IPS DF 6.9 (cell line): ENCODE results near the gene FAM114A2.

Experiments
- DNase-seq: peaks from one replicate; pipeline ENCODE4 v3.0.0-alpha.2; 2013; ENCODE audit warnings: low read depth, low spot score
- H3K27ac ChIP-seq: one replicate; pipeline ENCODE4 v1.5.1; 2013; ENCODE audit warnings: low read length, control low read depth
- H3K27me3 ChIP-seq: 2 replicates; pipeline ENCODE4 v1.6.1; 2013; ENCODE audit warnings: mild to moderate bottlenecking, low read length; ENCODE audit not compliant: control insufficient read depth, insufficient read depth
- H3K36me3 ChIP-seq: 2 replicates; pipeline ENCODE4 v1.6.1; 2013; ENCODE audit warnings: low read length; ENCODE audit not compliant: control insufficient read depth, insufficient read depth
- H3K4me1 ChIP-seq: 2 replicates; pipeline ENCODE4 v1.6.1; 2013; ENCODE audit warnings: low read length; ENCODE audit not compliant: control insufficient read depth, insufficient read depth
- H3K4me3 ChIP-seq: 2 replicates; pipeline ENCODE4 v1.5.1; 2013; ENCODE audit warnings: mild to moderate bottlenecking, low read length
- H3K9me3 ChIP-seq: 2 replicates; pipeline ENCODE4 v1.6.1; 2013; ENCODE audit warnings: low read length, inconsistent platforms; ENCODE audit not compliant: control insufficient read depth, insufficient read depth
- WGBS: extraction: QIAGEN DNeasy Blood & Tissue Kit; methylation state at CpG from one replicate; pipeline ENCODE4 v1.1.7; 2013; ENCODE audit warnings: mixed read lengths, missing lambda C conversion rate; ENCODE audit not compliant: insufficient read length, insufficient coverage; 5-methylcytosine and 5-hydroxymethylcytosine counted together

The FAM114A2 gene

GRCh38 chr5:154049636-154050035, 10.9 kb upstream of the FAM114A2 start:
- Histone ChIP-seq H3K27me3 (no peaks in the 10 kb centered on the region), H3K4me1 (no peaks in the 10 kb centered on the region), H3K27ac (no peak overlapping the region), H3K9me3 (no peaks in the 10 kb centered on the region), H3K4me3 (no peak overlapping the region), H3K36me3 (no peaks in the 10 kb centered on the region)
- no CpG with 5 or more reads among the region's 5 CpGs for WGBS
- DNase-seq, result no peak

- DNase-seq, result no peak
- no peaks in the 10 kb centered on the region for H3K4me1 ChIP-seq
- no CpG with 5 or more reads among the region's 3 CpGs for WGBS
- H3K27ac ChIP-seq, result no peak overlapping the region
- H3K9me3 ChIP-seq, result no peaks in the 10 kb centered on the region
- no peaks in the 10 kb centered on the region for H3K27me3 ChIP-seq
- no peaks in the 10 kb centered on the region for H3K36me3 ChIP-seq
- H3K4me3 ChIP-seq, result no peak overlapping the region
Measured at GRCh38 chr5:154047324-154047723, 8.6 kb upstream of the FAM114A2 start.

DNA sequence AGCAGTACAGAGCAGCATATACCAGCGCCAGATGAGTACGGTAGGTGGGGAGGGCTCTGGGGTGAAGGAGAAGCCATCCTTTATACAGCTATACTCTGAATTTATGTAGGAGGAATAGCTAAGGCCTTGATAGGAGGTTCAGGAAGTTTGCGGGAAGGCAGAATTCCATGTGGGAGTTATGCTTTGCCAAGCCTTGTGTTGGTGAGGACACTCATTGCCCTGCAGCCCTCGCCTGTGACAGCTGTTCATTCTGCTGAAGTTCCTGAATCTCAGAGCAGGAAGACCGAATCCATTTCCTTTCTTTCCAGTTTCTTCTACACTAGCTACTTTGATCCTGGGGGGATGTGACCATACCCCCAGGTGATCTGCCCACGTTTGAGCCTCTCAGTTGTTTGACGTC, 7.8 kb upstream of the FAM114A2 start:
- Histone ChIP-seq H3K36me3 (no peaks in the 10 kb centered on the region), H3K9me3 (no peaks in the 10 kb centered on the region), H3K4me3 (no peak overlapping the region), H3K27me3 (no peaks in the 10 kb centered on the region), H3K4me1 (no peaks in the 10 kb centered on the region), H3K27ac (no peak overlapping the region)
- WGBS, result no CpG with 5 or more reads among the region's 7 CpGs
- no peak for DNase-seq

- no peak overlapping the region for H3K27ac ChIP-seq
- H3K9me3 ChIP-seq, result no peaks in the 10 kb centered on the region
- H3K36me3 ChIP-seq, result no peaks in the 10 kb centered on the region
- no peaks in the 10 kb centered on the region for H3K4me1 ChIP-seq
- no peak overlapping the region for H3K4me3 ChIP-seq
- no peaks in the 10 kb centered on the region for H3K27me3 ChIP-seq
- no CpG with 5 or more reads among the region's 2 CpGs for WGBS
- DNase-seq, result no peak
Measured at GRCh38 chr5:154044581-154044980, 5.9 kb upstream of the FAM114A2 start.

DNA sequence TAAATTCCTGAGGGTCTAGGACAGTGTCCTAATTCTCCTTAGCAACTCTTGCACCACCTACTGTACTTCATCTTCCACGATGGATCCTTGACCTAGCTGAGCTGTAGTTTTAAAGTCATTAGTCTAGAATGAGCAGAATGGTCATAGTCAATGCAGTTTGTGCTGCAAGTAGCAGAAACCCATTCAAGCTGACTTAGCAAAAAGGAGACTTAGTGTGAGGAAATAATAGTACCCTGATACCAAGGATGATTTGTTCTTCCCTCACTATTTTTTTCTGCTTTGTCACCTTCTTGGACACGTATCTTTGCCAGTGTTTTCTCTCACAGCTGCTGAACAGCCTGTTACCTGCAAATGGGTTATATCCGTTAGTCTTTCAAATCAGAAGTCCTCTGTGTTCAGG, 5.4 kb upstream of the FAM114A2 start:
- Histone ChIP-seq H3K4me1 (no peaks in the 10 kb centered on the region; the same call in 1 of the 2 replicates), H3K27me3 (no peaks in the 10 kb centered on the region), H3K36me3 (no peaks in the 10 kb centered on the region), H3K4me3 (no peak overlapping the region), H3K9me3 (no peaks in the 10 kb centered on the region), H3K27ac (no peak overlapping the region)
- DNase-seq, result no peak
- WGBS, result no CpG with 5 or more reads among the region's 3 CpGs

DNA sequence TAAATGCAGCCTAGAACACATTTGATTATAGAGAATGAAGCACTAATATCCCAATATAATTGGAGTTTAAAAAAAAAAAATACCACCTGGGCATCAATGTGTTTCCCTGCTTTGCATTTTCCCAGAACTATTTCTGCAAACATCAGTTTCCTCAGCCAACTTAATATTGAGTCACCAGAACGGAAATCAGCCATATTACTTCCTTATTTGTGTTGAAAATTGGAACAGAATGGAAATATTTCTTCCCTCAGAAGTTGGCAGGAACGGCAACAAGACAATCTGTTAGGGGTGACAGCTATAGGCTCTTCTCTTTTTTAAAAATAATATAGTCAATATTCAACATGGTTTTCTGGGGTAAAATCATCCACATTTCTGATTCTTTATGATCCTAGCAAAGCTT, 4.1 kb upstream of the FAM114A2 start:
- WGBS, result no CpG with 5 or more reads among the region's 2 CpGs
- no peak overlapping the region for H3K27ac ChIP-seq
- no peaks in the 10 kb centered on the region for H3K36me3 ChIP-seq
- no peaks in the 10 kb centered on the region; the same call in 1 of the 2 replicates for H3K4me1 ChIP-seq
- no peaks in the 10 kb centered on the region for H3K27me3 ChIP-seq
- no peak for DNase-seq
- no peaks in the 10 kb centered on the region for H3K9me3 ChIP-seq
- H3K4me3 ChIP-seq, result no peak overlapping the region

- Histone ChIP-seq H3K4me3 (peak overlapping the region; percentile 99; the same call in 1 of the 2 replicates), H3K36me3 (no peaks in the 10 kb centered on the region), H3K4me1 (no peaks in the 10 kb centered on the region; the same call in 1 of the 2 replicates), H3K27ac (no peak overlapping the region), H3K27me3 (no peaks in the 10 kb centered on the region), H3K9me3 (no peaks in the 10 kb centered on the region)
- no CpG with 5 or more reads among the region's 1 CpG for whole genome bisulfite sequencing
- DNase-seq, result no peak
Measured at GRCh38 chr5:154039458-154039829, 734 bp upstream of the FAM114A2 start.

- Histone ChIP-seq H3K27me3 (no peaks in the 10 kb centered on the region), H3K9me3 (no peaks in the 10 kb centered on the region), H3K27ac (no peak overlapping the region), H3K4me1 (no peaks in the 10 kb centered on the region; the same call in 1 of the 2 replicates), H3K36me3 (no peaks in the 10 kb centered on the region), H3K4me3 (peak overlapping the region; percentile 99; the same call in 1 of the 2 replicates)
- DNase-seq, result no peak
- WGBS, result no CpG with 5 or more reads among the region's 22 CpGs
Measured at GRCh38 chr5:154038261-154038706, 426 bp downstream of the FAM114A2 start.

- Histone ChIP-seq H3K9me3 (no peaks in the 10 kb centered on the region), H3K4me3 (no peak overlapping the region), H3K36me3 (no peaks in the 10 kb centered on the region), H3K27ac (no peak overlapping the region), H3K27me3 (no peaks in the 10 kb centered on the region), H3K4me1 (no peaks in the 10 kb centered on the region; the same call in 1 of the 2 replicates)
- no CpG with 5 or more reads among the region's 3 CpGs for WGBS
- DNase-seq, result no peak
Measured at GRCh38 chr5:154034944-154035343, 3.8 kb downstream of the FAM114A2 start.

DNA sequence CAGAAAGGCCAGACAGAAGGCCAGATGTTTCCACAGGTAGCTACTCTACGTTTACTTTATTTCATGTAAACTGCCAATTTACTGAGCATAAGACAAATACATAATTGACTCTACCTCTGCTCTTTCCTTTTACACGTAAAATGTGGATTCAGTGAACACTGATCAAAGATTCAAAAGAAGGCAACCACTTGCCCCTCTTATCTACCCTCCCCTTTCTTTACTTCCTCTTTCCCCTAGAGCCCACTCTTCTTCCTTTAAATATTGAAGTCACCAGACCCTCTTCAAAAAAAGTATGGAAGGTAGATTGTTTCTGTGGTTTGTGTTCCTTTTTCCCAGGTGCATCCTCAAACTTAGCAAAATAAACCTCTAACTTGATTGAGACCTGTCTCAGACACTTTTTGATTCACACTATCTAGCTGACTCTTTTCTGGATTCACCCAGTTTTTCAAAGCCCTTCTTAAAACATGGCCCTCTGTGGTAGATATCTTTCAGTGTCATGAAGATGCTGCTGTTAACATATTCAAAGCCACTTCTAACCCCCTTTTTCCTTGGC, 6.7 kb downstream of the FAM114A2 start:
- H3K27me3 ChIP-seq, result no peaks in the 10 kb centered on the region

DNA sequence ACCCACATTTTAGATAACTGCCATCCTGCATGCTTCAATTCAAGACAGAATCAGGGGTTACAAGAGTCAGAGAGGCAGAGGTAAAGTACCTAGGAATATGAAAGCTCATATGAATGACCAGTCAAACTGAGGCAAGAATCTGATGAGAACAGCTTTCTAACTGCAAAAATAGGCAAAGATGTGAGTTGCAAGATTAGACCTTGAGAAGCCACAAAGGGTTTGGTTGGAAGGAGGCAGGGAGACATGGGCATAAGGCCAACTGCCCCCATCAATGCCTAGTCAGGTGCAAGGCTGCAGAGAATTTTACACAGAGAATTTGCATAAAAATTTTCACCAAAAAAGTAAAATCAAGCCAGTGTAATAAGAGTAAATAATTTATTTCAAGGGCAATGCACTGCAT, 12.8 kb downstream of the FAM114A2 start:
- Histone ChIP-seq H3K27me3 (no peaks in the 10 kb centered on the region), H3K4me3 (no peak overlapping the region), H3K36me3 (no peaks in the 10 kb centered on the region), H3K27ac (no peak overlapping the region), H3K9me3 (peaks cover 2% of the 10 kb centered on the region; the same call in 1 of the 2 replicates), H3K4me1 (no peaks in the 10 kb centered on the region)
- no peak for DNase-seq

More for the DNA sequence above, 6.7 kb downstream of the FAM114A2 start:
- no peaks in the 10 kb centered on the region for H3K4me1 ChIP-seq
- H3K27ac ChIP-seq, result no peak overlapping the region
- no peak for DNase-seq
- WGBS, result no CpG with 5 or more reads among the region's 2 CpGs
- no peak overlapping the region for H3K4me3 ChIP-seq
- H3K36me3 ChIP-seq, result no peaks in the 10 kb centered on the region
- H3K9me3 ChIP-seq, result no peaks in the 10 kb centered on the region
